H9 (cell line): Measurements from ENCODE around the gene KBTBD12. TPM values are rescaled to one million over a fixed set of nuclear protein-coding genes. Genes with fewer than 3 reads are reported as not detected.

Experiments used
- DNase-seq: peaks from one replicate; pipeline ENCODE4 v3.0.0-alpha.2; 2017
- H2AFZ ChIP-seq: one replicate; pipeline ENCODE4 v1.6.1; 2013; ENCODE audit warnings: mild to moderate bottlenecking, low read length, control low read depth, moderate library complexity
- H2AK5ac ChIP-seq: 2 replicates; pipeline ENCODE4 v1.6.1; 2013; ENCODE audit warnings: low read length, control low read depth, mixed read lengths; ENCODE audit not compliant: insufficient read length
- H2BK120ac ChIP-seq: one replicate; pipeline ENCODE4 v1.6.1; 2013; ENCODE audit warnings: low read depth, mild to moderate bottlenecking, low read length, control low read depth, inconsistent platforms; ENCODE audit not compliant: poor library complexity, severe bottlenecking
- H2BK12ac ChIP-seq: 2 replicates; pipeline ENCODE4 v1.6.1; 2013; ENCODE audit warnings: low read length, control low read depth, mixed read lengths, low read depth; ENCODE audit not compliant: insufficient read length
- H2BK15ac ChIP-seq: 2 replicates; pipeline ENCODE4 v1.6.1; 2013; ENCODE audit warnings: low read depth, low read length, control low read depth
- H2BK20ac ChIP-seq: one replicate; pipeline ENCODE4 v1.6.1; 2013; ENCODE audit warnings: low read depth, mild to moderate bottlenecking, low read length, control low read depth, inconsistent platforms; ENCODE audit not compliant: poor library complexity, severe bottlenecking
- H2BK5ac ChIP-seq: 2 replicates; pipeline ENCODE4 v1.6.1; 2013; ENCODE audit warnings: low read length, control low read depth, mixed read lengths; ENCODE audit not compliant: insufficient read length
- H3K14ac ChIP-seq: 2 replicates; pipeline ENCODE4 v1.6.1; 2013; ENCODE audit warnings: low read length, control low read depth; ENCODE audit not compliant: insufficient read depth
- H3K18ac ChIP-seq: 2 replicates; pipeline ENCODE4 v1.6.1; 2013; ENCODE audit warnings: low read depth, mild to moderate bottlenecking, mixed read lengths, low read length, control low read depth; ENCODE audit not compliant: insufficient read length
- H3K23ac ChIP-seq: 2 replicates; pipeline ENCODE4 v1.6.1; 2013; ENCODE audit warnings: low read length, control low read depth, mixed read lengths, low read depth; ENCODE audit not compliant: insufficient read length
- H3K23me2 ChIP-seq: 2 replicates; pipeline ENCODE4 v1.6.1; 2013; ENCODE audit warnings: low read depth, mild to moderate bottlenecking, mixed read lengths, low read length, control low read depth; ENCODE audit not compliant: insufficient read length, poor library complexity, severe bottlenecking
- H3K27ac ChIP-seq: 2 replicates; pipeline ENCODE4 v1.5.1; 2013; ENCODE audit warnings: low read length, control low read depth, mixed read lengths, low read depth; ENCODE audit not compliant: insufficient read length
- H3K27me3 ChIP-seq: 2 replicates; pipeline ENCODE4 v1.6.1; 2013; ENCODE audit warnings: low read length, control low read depth, inconsistent platforms; ENCODE audit not compliant: insufficient read depth
- H3K4ac ChIP-seq: 2 replicates; pipeline ENCODE4 v1.6.1; 2013; ENCODE audit warnings: low read depth, mild to moderate bottlenecking, control low read depth, inconsistent platforms, low read length, moderate library complexity
- H3K4me1 ChIP-seq: 2 replicates; pipeline ENCODE4 v1.6.1; 2013; ENCODE audit warnings: low read length, control low read depth, inconsistent platforms; ENCODE audit not compliant: insufficient read depth
- H3K4me2 ChIP-seq: 2 replicates; pipeline ENCODE4 v1.6.1; 2013; ENCODE audit warnings: low read length, control low read depth, mixed read lengths; ENCODE audit not compliant: insufficient read length, insufficient read depth
- H3K56ac ChIP-seq: 2 replicates; pipeline ENCODE4 v1.6.1; 2013; ENCODE audit warnings: low read depth, mild to moderate bottlenecking, mixed read lengths, low read length, control low read depth; ENCODE audit not compliant: insufficient read length
- H3K79me1 ChIP-seq: 2 replicates; pipeline ENCODE4 v1.6.1; 2013; ENCODE audit warnings: low read depth, mild to moderate bottlenecking, moderate library complexity, low read length, control low read depth, inconsistent platforms; ENCODE audit not compliant: insufficient read depth, poor library complexity, severe bottlenecking
- H3K79me2 ChIP-seq: 2 replicates; pipeline ENCODE4 v1.6.1; 2013; ENCODE audit warnings: low read length, control low read depth, inconsistent platforms; ENCODE audit not compliant: insufficient read depth
- H3K9ac ChIP-seq: 2 replicates; pipeline ENCODE4 v1.6.1; 2013; ENCODE audit warnings: low read length, control low read depth, mixed read lengths; ENCODE audit not compliant: insufficient read length; ENCODE audit errors: extremely low read depth
- H3K9me3 ChIP-seq: one replicate; pipeline ENCODE4 v1.6.1; 2013; ENCODE audit warnings: low read depth, low read length, inconsistent platforms; ENCODE audit not compliant: control insufficient read depth
- H3T11ph ChIP-seq: one replicate; pipeline ENCODE4 v1.6.1; 2013; ENCODE audit warnings: mild to moderate bottlenecking, low read length, control low read depth, inconsistent platforms
- H4K20me1 ChIP-seq: one replicate; pipeline ENCODE4 v1.6.1; 2013; ENCODE audit not compliant: control insufficient read depth, insufficient read length, insufficient read depth
- H4K5ac ChIP-seq: 2 replicates; pipeline ENCODE4 v1.6.1; 2013; ENCODE audit warnings: low read depth, mild to moderate bottlenecking, mixed read lengths, low read length, control low read depth; ENCODE audit not compliant: insufficient read length
- H4K8ac ChIP-seq: replicated peaks from 2 replicates; pipeline ENCODE4 v1.6.1; 2013; ENCODE audit warnings: low read length, control low read depth, mixed read lengths, low read depth; ENCODE audit not compliant: insufficient read length
- H4K91ac ChIP-seq: 2 replicates; pipeline ENCODE4 v1.6.1; 2013; ENCODE audit warnings: low read depth, mild to moderate bottlenecking, moderate library complexity, mixed read lengths, low read length, control low read depth; ENCODE audit not compliant: insufficient read length
- H3K27ac Mint-ChIP-seq, 3 experiments: 2 replicates in 2 of 3; 3 replicates in 1 of 3; pipeline ENCODE4 v1.8.0; 2020 to 2021; ENCODE audit warnings: mixed read lengths in 3 of 3, mild to moderate bottlenecking in 1 of 3, moderate library complexity in 1 of 3
- H3K27me3 Mint-ChIP-seq: 2 replicates; pipeline ENCODE4 v1.8.0; 2021; ENCODE audit warnings: low read depth, mild to moderate bottlenecking, moderate library complexity, mixed read lengths
- H3K36me3 Mint-ChIP-seq, 3 experiments: 2 replicates in 2 of 3; 3 replicates in 1 of 3; pipeline ENCODE4 v1.8.0; 2020 to 2021; ENCODE audit warnings: low read depth in 3 of 3, mixed read lengths in 3 of 3; ENCODE audit not compliant: insufficient read depth in 1 of 3
- H3K4me1 Mint-ChIP-seq, 2 experiments: 2 replicates each; pipeline ENCODE4 v1.8.0; 2020; ENCODE audit warnings: mixed read lengths in 2 of 2
- H3K4me3 Mint-ChIP-seq, 2 experiments: 2 replicates in 1 of 2; 3 replicates in 1 of 2; pipeline ENCODE4 v1.8.0; 2020 to 2021; ENCODE audit warnings: mild to moderate bottlenecking in 2 of 2, mixed read lengths in 2 of 2, moderate library complexity in 1 of 2
- H3K9me3 Mint-ChIP-seq, 2 experiments: 2 replicates in 1 of 2; 3 replicates in 1 of 2; pipeline ENCODE4 v1.8.0; 2020; ENCODE audit warnings: mild to moderate bottlenecking in 2 of 2, mixed read lengths in 2 of 2, moderate library complexity in 1 of 2
- CTCF ChIP-seq: fragments of 200-600 bp; sonication (generic); conservative IDR thresholded peaks from 3 replicates; pipeline ENCODE4 v1.8.0; 2021; ENCODE audit warnings: antibody characterized with exemption, mild to moderate bottlenecking
- WGBS: extraction: QIAGEN DNeasy Blood & Tissue Kit; methylation state at CpG from one replicate; pipeline ENCODE4 v1.1.7; 2013; ENCODE audit warnings: missing lambda C conversion rate, low lambda C conversion rate, mixed read lengths; ENCODE audit not compliant: insufficient read length; ENCODE audit errors: extremely low coverage; 5-methylcytosine and 5-hydroxymethylcytosine counted together
- total RNA-seq: library from RNA; stranded (reverse); gene quantifications from 2 replicates; pipeline ENCODE4 v1.2.1, GENCODE V29; 2021

The KBTBD12 gene
- total RNA-seq, 1 experiment from 2014 or later = not detected

DNA sequence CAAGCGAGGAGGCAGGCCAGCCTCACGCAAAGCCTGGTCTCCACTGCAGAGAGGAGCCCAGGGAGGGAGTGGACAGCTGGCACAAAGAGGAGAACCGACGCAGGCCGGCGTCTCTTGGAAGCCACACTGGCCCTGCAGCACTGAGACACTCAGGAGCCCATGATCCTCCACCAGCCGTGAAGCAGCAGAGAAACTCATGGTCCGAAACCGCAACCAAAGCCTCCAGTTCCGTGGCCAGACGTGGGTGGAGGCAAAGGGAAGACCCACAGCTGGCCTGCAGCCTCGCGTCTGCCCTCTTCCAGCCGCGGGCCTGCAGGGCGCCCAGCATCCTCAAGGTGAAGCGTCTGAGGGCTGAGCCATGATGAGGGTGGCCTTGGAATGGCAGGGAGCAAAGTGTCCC is 75.0 kb downstream of the KBTBD12 start:
- Histone ChIP-seq H2BK15ac (no peak overlapping the region), H3K23me2 (no peaks in the 10 kb centered on the region), H2AK5ac (no peak overlapping the region), H3K9ac (no peak overlapping the region), H2BK20ac (no peak overlapping the region), H4K8ac (no peak overlapping the region), H3K14ac (no peak overlapping the region; the same call in 1 of the 2 replicates), H2BK12ac (no peak overlapping the region), H3K79me2 (no peaks in the 10 kb centered on the region), H3K56ac (no peak overlapping the region), H3K23ac (no peak overlapping the region), H2AFZ (no peak overlapping the region), H3K4me2 (no peak overlapping the region), H3K4ac (no peak overlapping the region), H2BK120ac (no peak overlapping the region), H3K9me3 (no peaks in the 10 kb centered on the region), H4K91ac (no peak overlapping the region), H3T11ph (no peak overlapping the region), H3K4me1 (no peaks in the 10 kb centered on the region), H3K79me1 (no peaks in the 10 kb centered on the region), H3K27me3 (no peaks in the 10 kb centered on the region), H3K27ac (no peak overlapping the region), H4K20me1 (no peaks in the 10 kb centered on the region), H4K5ac (no peak overlapping the region), H2BK5ac (no peak overlapping the region), H3K18ac (no peak overlapping the region)
- DNase-seq = no peak
- H3K27ac Mint-ChIP-seq = no peak overlapping the region
- peaks cover 69% of the 10 kb centered on the region for H3K27me3 Mint-ChIP-seq
- no peak overlapping the region for H3K4me3 Mint-ChIP-seq
- H3K36me3 Mint-ChIP-seq = no peaks in the 10 kb centered on the region; a peak in 1 of 7 replicates
- H3K9me3 Mint-ChIP-seq = no peaks in the 10 kb centered on the region
- H3K4me1 Mint-ChIP-seq = peaks cover 4 to 7% of the 10 kb centered on the region in 2 experiments; a peak in 3 of 4 replicates
- WGBS = no CpG with 5 or more reads among the region's 17 CpGs
- no peak for TF ChIP-seq CTCF
